Muscle of leg (tissue), 11 donors: ENCODE measurements around the gene DONSON. TPM values are rescaled to one million over a fixed set of nuclear protein-coding genes. Genes with fewer than 3 reads are reported as not detected.

Experiments
- DNase-seq: peaks from one replicate; pipeline ENCODE4 v3.0.0; 2013
- H3K27ac ChIP-seq: one replicate; pipeline ENCODE4 v1.5.1; 2013; ENCODE audit warnings: mild to moderate bottlenecking, low read length, control low read depth
- H3K27me3 ChIP-seq: one replicate; pipeline ENCODE4 v1.6.1; 2013; ENCODE audit warnings: low read length; ENCODE audit not compliant: control insufficient read depth, insufficient read depth
- H3K36me3 ChIP-seq: one replicate; pipeline ENCODE4 v1.6.1; 2013; ENCODE audit warnings: low read length; ENCODE audit not compliant: control insufficient read depth, insufficient read depth
- H3K4me1 ChIP-seq: one replicate; pipeline ENCODE4 v1.6.1; 2013; ENCODE audit warnings: low read length; ENCODE audit not compliant: control insufficient read depth, insufficient read depth
- H3K4me3 ChIP-seq: one replicate; pipeline ENCODE4 v1.5.1; 2013; ENCODE audit warnings: low read length, control low read depth
- H3K9me3 ChIP-seq: replicated peaks from 2 replicates; pipeline ENCODE4 v1.6.1; 2013; ENCODE audit warnings: low read depth, low read length; ENCODE audit not compliant: control insufficient read depth
- WGBS: methylation state at CpG from one replicate; pipeline ENCODE4 v1.1.5; 2013; ENCODE audit warnings: missing lambda C conversion rate; ENCODE audit not compliant: insufficient coverage; 5-methylcytosine and 5-hydroxymethylcytosine counted together
- polyA plus RNA-seq, 8 donors: library from polyadenylated mRNA; unstranded; fragments of 120-200 nt; gene quantifications; one replicate each; pipeline versions ENCODE4 v1.2.1 to v1.2.3, GENCODE V29; 2013; ENCODE audit warnings: inconsistent platforms in 1 of 8, low replicate concordance in 1 of 8; ENCODE audit not compliant: insufficient read length in 8 of 8, insufficient read depth in 1 of 8
- total RNA-seq: library from RNA; stranded (reverse); fragments of 120-200 nt; gene quantifications from one replicate; pipeline ENCODE4 v1.2.4, GENCODE V29; 2013

Gene DONSON
- total and polyA plus RNA-seq, 9 donors = 12.9 to 26.8 (median 20.6) TPM

DNA sequence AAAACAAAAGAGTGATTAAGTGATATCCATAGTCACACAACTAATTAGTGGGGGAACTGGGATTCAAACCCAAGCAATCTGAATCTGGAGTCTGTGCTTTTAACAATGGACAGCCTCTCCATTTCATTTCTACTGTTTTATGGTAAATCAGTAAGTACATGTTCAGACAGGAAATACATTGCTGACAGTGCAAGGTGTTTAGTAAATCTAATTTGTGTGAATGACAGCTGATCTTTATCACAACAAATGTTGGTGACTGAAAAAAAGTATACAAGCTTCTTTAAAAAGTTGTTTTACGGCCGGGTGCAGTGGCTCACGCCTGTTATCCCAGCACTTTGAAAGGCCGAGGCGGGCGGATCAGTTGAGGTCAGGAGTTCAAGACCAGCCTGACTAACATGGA lies 20.6 kb downstream of the DONSON start:
- Histone ChIP-seq H3K4me3 (no peak overlapping the region), H3K9me3 (no peaks in the 10 kb centered on the region), H3K27ac (no peak overlapping the region), H3K27me3 (no peaks in the 10 kb centered on the region), H3K4me1 (no peaks in the 10 kb centered on the region), H3K36me3 (peaks cover 20% of the 10 kb centered on the region)
- whole genome bisulfite sequencing = 74% methylated on average over 6 of the region's 6 CpGs
- DNase-seq = no peak

DNA sequence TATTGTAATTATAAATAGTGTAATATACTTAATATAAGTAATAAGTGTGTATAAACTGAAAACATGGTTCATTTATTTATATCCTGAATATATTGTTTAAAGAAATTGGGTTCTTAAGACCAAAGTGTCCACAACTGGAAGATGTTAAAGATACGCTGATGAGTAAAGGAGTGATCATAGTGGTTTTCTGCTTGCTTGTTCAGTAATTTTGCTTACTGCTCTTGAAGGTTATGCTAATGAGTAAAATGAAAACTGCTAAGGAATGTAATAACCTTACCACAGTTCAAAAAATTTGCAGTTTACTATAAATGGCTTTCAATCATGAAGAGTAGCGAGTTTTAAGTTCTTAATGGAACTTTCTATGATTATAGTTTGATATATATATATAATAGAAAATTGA lies 22.0 kb downstream of the DONSON start:
- peaks cover 17% of the 10 kb centered on the region for H3K36me3 ChIP-seq
- H3K27me3 ChIP-seq = no peaks in the 10 kb centered on the region
- no peaks in the 10 kb centered on the region for H3K4me1 ChIP-seq
- DNase-seq = no peak
- no CpG with 5 or more reads among the region's 2 CpGs for WGBS
- no peaks in the 10 kb centered on the region for H3K9me3 ChIP-seq
- H3K27ac ChIP-seq = no peak overlapping the region
- no peak overlapping the region for H3K4me3 ChIP-seq

DNA sequence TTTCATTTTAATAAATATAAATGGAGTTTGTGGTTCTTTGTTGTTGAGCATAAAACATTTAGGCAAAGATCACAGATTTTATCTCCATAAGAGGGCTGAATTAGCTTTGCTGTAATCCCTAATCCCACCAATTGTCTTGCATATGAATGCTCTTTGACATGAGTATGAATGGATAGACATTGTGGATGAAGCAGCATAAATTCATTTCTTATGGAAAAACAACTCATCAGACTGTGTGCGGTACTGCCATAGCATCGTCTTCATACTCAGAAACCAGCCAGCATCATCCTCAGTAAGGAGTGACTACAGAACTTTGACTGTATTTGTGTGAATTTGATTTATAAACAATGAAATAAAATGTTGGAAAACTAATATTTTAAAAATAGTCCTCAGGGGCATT lies 26.1 kb downstream of the DONSON start:
- no CpG with 5 or more reads among the region's 2 CpGs for WGBS
- Histone ChIP-seq H3K27ac (no peak overlapping the region), H3K9me3 (no peaks in the 10 kb centered on the region), H3K4me3 (no peak overlapping the region), H3K4me1 (no peaks in the 10 kb centered on the region), H3K36me3 (peaks cover 26% of the 10 kb centered on the region), H3K27me3 (no peaks in the 10 kb centered on the region)
- DNase-seq = no peak

DNA sequence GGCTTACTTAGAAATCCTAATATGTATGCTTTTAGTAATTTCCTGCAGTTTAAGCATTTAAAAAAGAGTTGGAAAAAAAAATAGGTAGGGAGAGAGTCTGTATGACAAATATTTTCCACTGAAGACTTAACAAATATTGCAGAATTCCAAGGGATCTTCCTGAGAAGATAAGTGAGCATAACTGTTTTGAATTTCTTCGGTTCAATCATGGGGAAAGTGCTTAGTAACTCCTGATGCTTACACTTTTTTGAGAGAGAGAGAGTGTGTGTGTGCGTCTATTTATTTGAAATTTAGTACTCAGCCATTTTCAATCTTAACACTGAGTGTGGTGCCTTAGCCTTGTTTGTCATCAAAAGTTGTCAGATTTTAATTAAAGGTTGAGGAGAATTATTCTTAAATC lies 27.1 kb downstream of the DONSON start:
- no peaks in the 10 kb centered on the region for H3K4me1 ChIP-seq
- H3K27ac ChIP-seq = no peak overlapping the region
- H3K9me3 ChIP-seq = no peaks in the 10 kb centered on the region
- no peaks in the 10 kb centered on the region for H3K27me3 ChIP-seq
- H3K36me3 ChIP-seq = peaks cover 33% of the 10 kb centered on the region
- peak; percentile 18 for DNase-seq
- WGBS = no CpG with 5 or more reads among the region's 2 CpGs
- no peak overlapping the region for H3K4me3 ChIP-seq

DNA sequence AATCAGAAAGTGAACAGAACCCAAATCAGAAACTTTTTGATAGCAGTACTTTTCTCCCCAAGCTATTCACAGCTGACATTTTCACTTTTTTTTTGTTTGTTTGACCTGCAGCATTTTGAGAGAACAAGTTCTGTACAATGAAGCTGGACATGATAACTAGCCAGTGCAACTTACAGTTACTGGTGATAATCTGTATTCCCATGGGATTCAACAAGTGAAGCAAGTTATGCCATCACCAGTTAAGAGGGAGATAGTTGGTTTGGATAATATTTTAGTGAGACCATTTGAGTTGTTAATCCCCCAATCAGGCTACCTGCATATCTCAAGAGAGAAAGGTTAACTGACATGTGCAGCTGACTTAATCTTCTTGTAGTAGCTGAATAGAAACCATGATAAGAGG lies 27.5 kb downstream of the DONSON start:
- H3K9me3 ChIP-seq = no peaks in the 10 kb centered on the region
- peaks cover 33% of the 10 kb centered on the region for H3K36me3 ChIP-seq

DNA sequence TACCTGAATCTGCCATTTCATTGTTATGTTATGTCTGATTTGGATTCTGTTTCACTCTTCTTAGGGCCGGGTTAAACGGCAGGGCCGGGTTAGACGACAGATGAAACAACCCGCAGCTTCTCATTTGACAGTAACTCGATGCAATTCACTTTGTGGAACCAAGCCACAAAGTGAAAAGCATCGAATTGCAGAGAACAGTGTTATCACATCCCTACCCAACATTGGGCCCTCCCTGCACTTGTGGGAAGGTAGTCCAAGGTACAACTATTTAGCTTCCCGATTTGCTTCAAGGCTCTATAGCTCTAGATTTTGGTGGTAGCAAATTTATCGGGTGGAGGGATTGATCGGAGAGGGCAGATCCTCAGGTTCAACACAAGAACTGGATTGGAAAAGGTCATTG lies 28.7 kb downstream of the DONSON start:
- Histone ChIP-seq H3K9me3 (no peaks in the 10 kb centered on the region), H3K27ac (no peak overlapping the region), H3K36me3 (peaks cover 36% of the 10 kb centered on the region), H3K4me1 (no peaks in the 10 kb centered on the region), H3K4me3 (no peak overlapping the region), H3K27me3 (no peaks in the 10 kb centered on the region)
- 94% methylated on average over 6 of the region's 10 CpGs for WGBS
- DNase-seq = no peak

More for the DNA sequence above, 27.5 kb downstream of the DONSON start:
- Histone ChIP-seq H3K4me1 (no peaks in the 10 kb centered on the region), H3K27me3 (no peaks in the 10 kb centered on the region), H3K4me3 (no peak overlapping the region), H3K27ac (no peak overlapping the region)
- DNase-seq = no peak

DNA sequence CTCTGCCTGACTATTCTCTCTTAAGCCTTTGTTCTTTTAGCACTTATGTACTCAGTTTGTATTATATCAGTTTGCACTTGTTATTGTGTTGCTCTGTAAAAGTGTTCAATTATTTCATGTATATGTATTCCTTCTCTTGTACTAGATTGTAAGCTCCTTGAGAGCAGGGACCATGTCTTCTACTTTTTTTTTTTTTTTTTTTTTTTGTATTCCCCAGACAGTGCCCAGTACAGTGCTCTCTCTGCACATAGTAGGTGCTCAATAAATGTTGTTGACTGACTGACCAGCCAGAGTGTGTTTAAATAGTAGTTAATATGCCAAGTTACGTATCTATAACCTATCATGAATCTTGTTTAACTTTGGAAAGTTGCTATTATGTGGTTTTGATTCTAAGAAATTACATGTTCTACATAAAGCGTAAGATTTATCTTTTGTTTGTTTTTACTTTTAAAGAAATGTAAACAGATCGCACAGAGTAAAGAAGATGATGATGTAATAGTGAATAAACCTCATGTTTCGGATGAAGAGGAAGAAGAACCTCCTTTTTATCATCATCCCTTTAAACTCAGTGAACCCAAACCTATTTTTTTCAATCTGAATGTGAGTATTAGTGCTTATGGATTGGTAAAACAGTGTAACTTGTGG lies 29.6 kb downstream of the DONSON start:
- Histone ChIP-seq H3K4me1 (no peaks in the 10 kb centered on the region), H3K27me3 (no peaks in the 10 kb centered on the region), H3K9me3 (no peaks in the 10 kb centered on the region), H3K36me3 (peaks cover 45% of the 10 kb centered on the region), H3K27ac (no peak overlapping the region), H3K4me3 (no peak overlapping the region)
- WGBS = no CpG with 5 or more reads among the region's 4 CpGs
- DNase-seq = no peak

DNA sequence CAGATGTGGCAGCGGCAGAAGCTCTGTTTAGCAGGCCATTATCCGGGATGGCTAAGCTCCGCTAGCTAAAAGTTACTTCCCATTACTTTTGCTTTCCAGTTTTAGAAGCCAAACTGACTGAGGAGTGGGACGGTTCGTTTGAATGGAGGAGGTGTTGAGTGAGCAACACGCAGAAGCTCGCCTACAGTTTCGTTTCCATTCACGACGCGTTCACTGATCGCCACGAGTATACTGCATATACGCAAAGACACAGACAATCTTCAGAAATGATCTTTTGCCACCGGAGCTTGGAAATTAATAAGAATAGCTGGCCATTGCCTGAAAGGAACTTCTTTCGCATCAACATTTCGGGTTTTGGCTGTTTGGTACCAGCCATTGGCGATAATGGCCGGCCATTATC lies 31.0 kb downstream of the DONSON start:
- DNase-seq = no peak
- Histone ChIP-seq H3K9me3 (no peaks in the 10 kb centered on the region), H3K4me1 (no peaks in the 10 kb centered on the region), H3K36me3 (peaks cover 58% of the 10 kb centered on the region), H3K27ac (no peak overlapping the region), H3K4me3 (no peak overlapping the region), H3K27me3 (no peaks in the 10 kb centered on the region)
- 94% methylated on average over 13 of the region's 19 CpGs for WGBS

DNA sequence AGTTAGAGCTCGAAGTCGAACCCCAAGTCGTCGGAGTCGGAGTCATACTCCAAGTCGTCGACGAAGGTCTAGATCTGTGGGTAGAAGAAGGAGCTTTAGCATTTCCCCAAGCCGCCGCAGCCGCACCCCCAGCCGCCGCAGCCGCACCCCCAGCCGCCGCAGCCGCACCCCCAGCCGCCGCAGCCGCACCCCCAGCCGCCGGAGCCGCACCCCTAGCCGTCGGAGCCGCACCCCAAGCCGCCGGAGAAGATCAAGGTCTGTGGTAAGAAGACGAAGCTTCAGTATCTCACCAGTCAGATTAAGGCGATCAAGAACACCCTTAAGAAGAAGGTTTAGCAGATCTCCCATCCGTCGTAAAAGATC lies 33.5 kb downstream of the DONSON start:
- Histone ChIP-seq H3K9me3 (no peaks in the 10 kb centered on the region), H3K27ac (no peak overlapping the region), H3K27me3 (no peaks in the 10 kb centered on the region), H3K4me3 (no peak overlapping the region), H3K4me1 (no peaks in the 10 kb centered on the region), H3K36me3 (peaks cover 71% of the 10 kb centered on the region)
- 97% methylated on average over 22 of the region's 32 CpGs for WGBS
- no peak for DNase-seq

DNA sequence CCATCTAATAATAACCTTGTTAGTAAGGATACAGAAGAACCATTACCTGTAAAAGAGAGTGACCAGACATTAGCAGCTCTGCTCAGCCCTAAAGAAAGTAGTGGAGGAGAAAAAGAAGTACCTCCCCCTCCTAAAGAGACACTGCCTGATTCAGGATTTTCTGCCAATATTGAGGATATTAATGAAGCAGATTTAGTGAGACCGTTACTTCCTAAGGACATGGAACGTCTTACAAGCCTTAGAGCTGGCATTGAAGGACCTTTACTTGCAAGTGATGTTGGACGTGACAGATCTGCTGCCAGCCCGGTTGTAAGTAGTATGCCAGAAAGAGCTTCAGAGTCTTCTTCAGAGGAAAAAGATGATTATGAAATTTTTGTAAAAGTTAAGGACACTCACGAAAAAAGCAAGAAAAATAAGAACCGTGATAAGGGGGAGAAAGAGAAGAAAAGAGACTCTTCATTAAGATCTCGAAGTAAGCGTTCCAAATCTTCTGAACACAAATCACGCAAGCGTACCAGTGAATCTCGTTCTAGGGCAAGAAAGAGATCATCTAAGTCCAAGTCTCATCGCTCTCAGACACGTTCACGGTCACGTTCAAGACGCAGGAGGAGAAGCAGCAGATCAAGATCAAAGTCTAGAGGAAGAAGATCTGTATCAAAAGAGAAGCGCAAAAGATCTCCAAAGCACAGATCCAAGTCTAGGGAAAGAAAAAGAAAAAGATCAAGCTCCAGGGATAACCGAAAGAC lies 34.1 kb downstream of the DONSON start:
- WGBS = 95% methylated on average over 18 of the region's 18 CpGs
- no peak for DNase-seq

More for the DNA sequence above, 34.1 kb downstream of the DONSON start:
- no peaks in the 10 kb centered on the region for H3K27me3 ChIP-seq
- no peak overlapping the region for H3K4me3 ChIP-seq
- H3K36me3 ChIP-seq = peaks cover 72% of the 10 kb centered on the region
- H3K9me3 ChIP-seq = no peaks in the 10 kb centered on the region
- H3K27ac ChIP-seq = no peak overlapping the region
- H3K4me1 ChIP-seq = no peaks in the 10 kb centered on the region
